AG09319 (cell line): ENCODE results near the gene C10orf88.

ENCODE experiments used
- DNase-seq: peaks from one replicate; pipeline ENCODE4 v3.0.0-alpha.2; 2010; ENCODE audit warnings: low read depth; ENCODE audit errors: extremely low read depth
- TF ChIP-seq, protein P1 (sequence below): IDR thresholded peaks from 2 replicates; pipeline ENCODE4 v1.5.1; 2011; ENCODE audit warnings: low read depth, mild to moderate bottlenecking, inconsistent platforms, low read length, moderate library complexity

Gene C10orf88

DNA sequence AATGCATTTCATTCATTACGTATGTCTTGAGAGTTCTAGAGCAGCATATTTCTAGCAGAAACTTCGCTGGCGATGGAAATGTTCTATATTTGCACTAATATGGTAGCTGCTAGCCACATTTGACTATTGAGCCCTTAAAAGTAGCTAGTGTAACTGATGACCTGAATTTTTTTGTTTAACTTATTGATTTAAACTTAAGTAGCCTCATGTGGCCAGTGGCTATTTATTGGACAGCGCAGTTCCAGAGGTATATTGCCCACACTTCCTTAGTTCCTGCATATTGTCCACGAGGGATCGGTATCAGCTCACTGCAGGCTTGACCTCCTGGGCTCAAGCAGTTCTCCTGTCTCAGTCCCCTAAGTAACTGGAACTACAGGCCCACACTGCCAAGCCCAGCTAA lies 29.9 kb upstream of the C10orf88 start:
- DNase-seq, result no peak
- TF ChIP-seq, protein P1, sequence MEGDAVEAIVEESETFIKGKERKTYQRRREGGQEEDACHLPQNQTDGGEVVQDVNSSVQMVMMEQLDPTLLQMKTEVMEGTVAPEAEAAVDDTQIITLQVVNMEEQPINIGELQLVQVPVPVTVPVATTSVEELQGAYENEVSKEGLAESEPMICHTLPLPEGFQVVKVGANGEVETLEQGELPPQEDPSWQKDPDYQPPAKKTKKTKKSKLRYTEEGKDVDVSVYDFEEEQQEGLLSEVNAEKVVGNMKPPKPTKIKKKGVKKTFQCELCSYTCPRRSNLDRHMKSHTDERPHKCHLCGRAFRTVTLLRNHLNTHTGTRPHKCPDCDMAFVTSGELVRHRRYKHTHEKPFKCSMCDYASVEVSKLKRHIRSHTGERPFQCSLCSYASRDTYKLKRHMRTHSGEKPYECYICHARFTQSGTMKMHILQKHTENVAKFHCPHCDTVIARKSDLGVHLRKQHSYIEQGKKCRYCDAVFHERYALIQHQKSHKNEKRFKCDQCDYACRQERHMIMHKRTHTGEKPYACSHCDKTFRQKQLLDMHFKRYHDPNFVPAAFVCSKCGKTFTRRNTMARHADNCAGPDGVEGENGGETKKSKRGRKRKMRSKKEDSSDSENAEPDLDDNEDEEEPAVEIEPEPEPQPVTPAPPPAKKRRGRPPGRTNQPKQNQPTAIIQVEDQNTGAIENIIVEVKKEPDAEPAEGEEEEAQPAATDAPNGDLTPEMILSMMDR, result no peak

DNA sequence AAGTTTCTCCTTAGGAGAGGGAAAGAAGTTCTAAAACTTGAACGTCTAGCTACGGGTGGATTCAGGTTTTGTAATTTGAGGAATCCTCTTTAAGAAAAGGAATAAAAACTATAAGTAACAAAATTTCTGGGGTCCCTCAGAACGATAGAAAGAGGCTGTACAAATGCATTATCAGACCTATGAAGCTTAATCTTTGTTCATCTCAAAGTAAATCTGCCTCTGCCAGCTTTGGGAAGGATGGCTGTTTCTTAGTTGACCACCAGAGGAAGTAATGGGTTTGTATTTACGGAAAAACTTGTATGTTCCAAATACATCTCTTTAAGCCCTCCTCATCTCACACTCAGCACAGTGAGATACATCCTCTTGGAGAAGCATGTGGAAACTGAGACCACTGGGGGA lies 27.0 kb upstream of the C10orf88 start:
- DNase-seq, result peak; percentile 12

DNA sequence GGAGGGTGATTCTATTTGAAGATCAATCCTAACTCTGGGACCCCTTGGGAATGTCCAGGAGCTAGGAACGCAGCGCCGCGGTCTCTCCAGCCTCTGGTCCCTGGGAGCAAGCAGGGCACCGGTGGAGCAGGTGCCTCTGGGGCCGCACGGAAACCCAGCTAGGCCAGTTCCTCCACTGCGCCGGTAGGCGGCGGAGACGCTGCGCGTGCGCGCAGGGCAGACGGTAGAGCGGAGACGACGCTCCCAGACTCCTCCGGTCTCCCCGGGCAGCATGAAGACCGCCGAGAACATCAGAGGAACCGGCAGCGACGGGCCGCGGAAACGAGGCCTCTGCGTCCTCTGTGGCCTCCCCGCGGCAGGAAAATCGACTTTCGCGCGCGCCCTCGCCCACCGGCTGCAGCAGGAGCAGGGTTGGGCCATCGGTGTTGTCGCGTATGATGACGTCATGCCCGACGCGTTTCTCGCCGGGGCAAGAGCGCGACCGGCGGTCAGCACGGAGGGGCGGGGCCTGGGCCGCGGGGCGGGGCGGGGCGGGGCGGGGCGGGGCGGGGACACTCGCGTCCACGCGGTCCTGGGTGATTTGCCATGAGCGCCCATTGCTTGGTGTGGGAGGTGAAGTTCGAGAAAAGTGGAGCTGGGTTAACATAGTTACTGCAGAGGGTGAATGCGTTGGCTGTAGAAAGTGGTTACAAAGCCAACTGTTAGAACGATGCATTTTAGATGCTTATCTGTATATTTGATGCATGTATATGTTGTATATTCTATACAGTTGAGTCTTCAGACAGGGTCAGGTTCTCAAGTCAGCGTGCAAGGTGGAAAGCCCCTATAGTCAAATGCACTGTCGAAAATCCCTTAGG lies 26.4 kb upstream of the C10orf88 start, which contains the start of gene PSTK:
PSTK (plus strand) TSS at position 193 of the 857 bp plus-strand sequence; CDS start at position 272, 79 bp downstream.
- TF ChIP-seq, protein P1, result peak; percentile 93
- DNase-seq, result peak; percentile 75

More for the DNA sequence above, 27.0 kb upstream of the C10orf88 start:
- TF ChIP-seq, protein P1, result peak; percentile 57

DNA sequence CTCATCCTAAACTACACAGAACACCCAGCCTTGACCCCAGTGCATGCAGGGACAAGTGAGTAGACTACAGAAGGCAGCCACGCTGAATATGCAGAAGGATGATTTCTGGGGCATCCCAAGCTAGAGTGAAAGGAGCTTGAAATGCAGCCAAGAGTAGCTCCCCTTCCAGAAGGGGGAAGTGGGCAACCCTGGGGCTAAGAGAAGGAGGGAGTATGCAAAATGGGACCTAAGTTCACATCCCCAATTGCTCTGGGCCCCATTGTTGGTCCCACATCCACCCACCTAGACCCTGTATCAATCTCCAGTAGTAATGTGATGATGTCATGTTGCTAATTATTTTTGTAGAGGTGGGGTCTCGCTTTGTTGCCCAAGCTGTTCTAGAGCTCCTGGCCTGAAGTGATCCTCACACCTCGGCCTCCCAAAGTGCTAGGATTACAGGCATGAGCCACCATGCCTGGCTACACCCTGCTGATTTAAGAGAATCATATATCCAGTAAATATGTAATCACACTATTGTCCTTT lies 20.6 kb upstream of the C10orf88 start:
- TF ChIP-seq, protein P1, result no peak
- DNase-seq, result no peak

DNA sequence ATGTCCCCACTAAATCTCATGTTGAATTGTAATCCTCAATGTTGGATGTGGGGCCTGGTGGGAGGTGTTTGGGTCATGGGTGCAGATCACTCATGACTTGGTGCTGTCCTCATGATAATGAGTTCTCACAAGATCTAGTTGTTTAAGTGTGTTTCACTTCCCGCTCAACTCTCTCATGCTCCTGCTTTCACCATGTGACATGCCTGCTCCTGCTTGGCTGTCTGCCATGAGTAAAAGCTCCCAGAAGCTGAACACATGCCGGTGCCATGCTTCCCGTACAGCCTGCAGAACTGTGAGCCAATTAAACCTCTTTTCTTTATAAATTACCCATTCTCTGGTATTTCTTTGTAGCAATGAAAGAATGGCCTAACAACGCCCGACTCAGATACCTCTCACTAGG lies 20.0 kb upstream of the C10orf88 start:
- DNase-seq, result no peak
- TF ChIP-seq, protein P1, result no peak

DNA sequence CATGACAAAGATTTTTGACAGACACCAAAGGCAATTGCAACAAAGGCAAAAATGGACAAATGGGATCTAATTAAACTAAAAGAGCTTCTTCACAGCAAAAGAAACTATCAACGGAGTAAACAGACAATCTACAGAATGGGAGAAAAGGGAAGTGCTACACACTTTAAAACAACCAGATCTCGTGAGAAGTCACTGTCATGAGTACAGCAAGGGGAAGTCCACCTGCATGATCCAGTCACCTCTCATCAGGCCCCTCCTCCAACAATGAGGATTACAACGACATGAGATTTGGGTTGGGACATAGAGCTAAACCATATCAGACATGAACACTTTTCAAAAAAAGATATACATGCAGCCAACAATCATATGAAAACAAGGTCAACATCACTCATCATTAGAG lies 14.7 kb upstream of the C10orf88 start:
- DNase-seq, result no peak
- TF ChIP-seq, protein P1, result no peak

DNA sequence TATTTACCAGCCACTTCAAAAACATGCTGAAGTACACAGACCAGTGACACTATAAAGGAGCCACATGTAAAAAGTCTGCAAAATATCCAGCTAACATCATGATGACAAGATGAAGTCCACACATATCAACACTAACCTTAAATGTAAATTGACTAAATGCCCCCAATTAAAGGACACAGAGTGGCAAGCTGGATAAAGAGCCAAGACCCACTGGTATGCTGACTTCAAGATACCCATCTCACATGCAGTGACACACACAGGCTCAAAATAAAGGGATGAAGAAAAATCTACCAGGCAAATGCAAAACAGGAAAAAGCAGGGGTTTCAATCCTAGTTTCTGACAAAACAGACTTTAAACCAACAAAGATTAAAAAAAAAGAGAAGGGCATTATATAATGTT lies 12.9 kb upstream of the C10orf88 start:
- no peak for DNase-seq
- TF ChIP-seq, protein P1, result no peak
